Fibroblast of gingiva (primary cell): ENCODE measurements around the gene ENPP6.
A peak's percentile ranks its signal among the peaks of the same experiment; 100 is the strongest.

Source experiments
- DNase-seq: peaks from one replicate; pipeline ENCODE4 v3.0.0-alpha.2; 2011; ENCODE audit warnings: low read depth

Gene ENPP6

GRCh38 chr4:184104419-184105101, 113.1 kb downstream of the ENPP6 start:
- DNase-seq = no peak

- no peak for DNase-seq
Measured at GRCh38 chr4:184103527-184104264, 114.0 kb downstream of the ENPP6 start.

GRCh38 chr4:184102927-184103326, 114.7 kb downstream of the ENPP6 start:
- DNase-seq = no peak

GRCh38 chr4:184102488-184102887, 115.2 kb downstream of the ENPP6 start:
- no peak for DNase-seq

GRCh38 chr4:184101711-184102110, 116.0 kb downstream of the ENPP6 start:
- no peak for DNase-seq

GRCh38 chr4:184100297-184100885, 117.3 kb downstream of the ENPP6 start:
- DNase-seq = no peak

GRCh38 chr4:184099535-184099966, 118.1 kb downstream of the ENPP6 start:
- no peak for DNase-seq

GRCh38 chr4:184099000-184099399, 118.7 kb downstream of the ENPP6 start:
- no peak for DNase-seq

GRCh38 chr4:184097815-184098214, 119.9 kb downstream of the ENPP6 start:
- no peak for DNase-seq

GRCh38 chr4:184097241-184097605, 120.5 kb downstream of the ENPP6 start:
- no peak for DNase-seq

GRCh38 chr4:184096561-184097240, 121.0 kb downstream of the ENPP6 start:
- DNase-seq = peak; percentile 30

- DNase-seq = no peak
Measured at GRCh38 chr4:184094532-184095159, 123.0 kb downstream of the ENPP6 start.

GRCh38 chr4:184091986-184092385, 125.7 kb downstream of the ENPP6 start:
- DNase-seq = no peak

- no peak for DNase-seq
Measured at GRCh38 chr4:184090571-184090970, 127.1 kb downstream of the ENPP6 start.

GRCh38 chr4:184080674-184081073, 137.0 kb downstream of the ENPP6 start:
- DNase-seq = no peak

GRCh38 chr4:184074677-184075388, 142.8 kb downstream of the ENPP6 start:
- no peak for DNase-seq

GRCh38 chr4:184067931-184068554, 149.6 kb downstream of the ENPP6 start:
- DNase-seq = no peak

- DNase-seq = no peak
Measured at GRCh38 chr4:184066584-184067300, 150.9 kb downstream of the ENPP6 start.

GRCh38 chr4:184064877-184065276, 152.8 kb downstream of the ENPP6 start:
- no peak for DNase-seq

- no peak for DNase-seq
Measured at GRCh38 chr4:184062769-184063168, 154.9 kb downstream of the ENPP6 start.
